ENCODE results near the gene PCNX1. TPM values are rescaled to one million over a fixed set of nuclear protein-coding genes. Genes with fewer than 3 reads are reported as not detected.

Gene PCNX1
- total and polyA plus RNA-seq, 2 of the 4 experiments (the other 2 are of a cell fraction) = 15.0 to 43.7 TPM

GRCh38 chr14:70889555-70889954, 17.7 kb upstream of the PCNX1 start:
- no CpG with 5 or more reads among the region's 5 CpGs for WGBS, 2 experiments (ENCODE audit: extremely low coverage in 2 of 2, insufficient read length in 1 of 2)
- H3K9me1 ChIP-seq (ENCODE audit: insufficient read depth, low read length) = no peaks in the 10 kb centered on the region
- H3K23ac ChIP-seq (ENCODE audit: low read depth, low read length) = no peak overlapping the region
- no peak overlapping the region for H3K56ac ChIP-seq (ENCODE audit: extremely low read depth, insufficient read depth, low read length)
- ChIA-PET CTCF (no interaction called here), POLR2A (ENCODE audit: unreplicated experiment) (no interaction called here)
- peak overlapping the region; percentile 26; the same call in 1 of the 2 replicates for H3K4ac ChIP-seq (ENCODE audit: low read depth, low read length)
- no peak overlapping the region for H2BK120ac ChIP-seq (ENCODE audit: low read depth, low read length)
- H2BK20ac ChIP-seq (ENCODE audit: low read depth, low read length) = no peak overlapping the region
- H2AFZ ChIP-seq (replicated peaks; ENCODE audit: low read length, poor library complexity) = no peak overlapping the region
- H2AK9ac ChIP-seq (replicated peaks; ENCODE audit: low read depth, low read length, poor library complexity) = no peak overlapping the region
- intact Hi-C loops (cut with micrococcal nuclease) = loop anchor here (5.0 kb wide), 1 partner anchor 177 kb away; no protein-coding TSS in a partner anchor
- no peak overlapping the region for H3K4me2 ChIP-seq (ENCODE audit: low read depth, low read length)
- no peaks in the 10 kb centered on the region for H3K9me3 ChIP-seq (ENCODE audit: control insufficient read depth, insufficient read depth, low read length)
- no peaks in the 10 kb centered on the region for H3K79me1 ChIP-seq (ENCODE audit: low read depth in 1 of 2, low read length in 2 of 2)
- no peak overlapping the region for H3K18ac ChIP-seq (ENCODE audit: low read depth, low read length)
- H4K20me1 ChIP-seq (ENCODE audit: insufficient read depth, low read length) = no peaks in the 10 kb centered on the region
- no peak for ATAC-seq (ENCODE audit: low read depth)
- no TSS peak for BruUV-seq (replicated peaks)
- TF ChIP-seq RCOR1 (IDR thresholded peaks at IDR 0.05; ENCODE audit: insufficient replicate concordance, low read length) = no peak
- TF ChIP-seq RFX5 (IDR thresholded peaks at IDR 0.05; ENCODE audit: low read depth, low read length) = no peak
- TF ChIP-seq CEBPB (IDR thresholded peaks at IDR 0.05; ENCODE audit: low read depth, low read length) = no peak
- TF ChIP-seq FOS (IDR thresholded peaks at IDR 0.05; ENCODE audit: low read depth, low read length) = no peak
- TF ChIP-seq MAZ (IDR thresholded peaks at IDR 0.05; ENCODE audit: borderline replicate concordance, low read depth, low read length) = no peak
- no peak for TF ChIP-seq BHLHE40 (IDR thresholded peaks at IDR 0.05; ENCODE audit: low read depth, low read length)
- no peak for TF ChIP-seq MAFK (IDR thresholded peaks at IDR 0.05; ENCODE audit: low read depth, low read length)
- no peak for TF ChIP-seq CHD1 (IDR thresholded peaks at IDR 0.05; ENCODE audit: low read depth, low read length)
- TF ChIP-seq NFE2L2 (IDR thresholded peaks at IDR 0.05; ENCODE audit: low read depth, low read length) = no peak
- no peak for TF ChIP-seq POLR2A (IDR thresholded peaks at IDR 0.05; ENCODE audit: low read depth, low read length)
- TF ChIP-seq USF2 (IDR thresholded peaks at IDR 0.05; ENCODE audit: low read depth, low read length) = no peak
- no peak for TF ChIP-seq ELK1 (IDR thresholded peaks at IDR 0.05; ENCODE audit: borderline replicate concordance, low read depth, low read length)
- no peak for TF ChIP-seq CTCF (conservative IDR thresholded peaks at IDR 0.05; ENCODE audit: low read depth, low read length)
- no peak for TF ChIP-seq RAD21 (IDR thresholded peaks at IDR 0.05; ENCODE audit: low read length)
- no peak for TF ChIP-seq SMC3 (IDR thresholded peaks at IDR 0.05; ENCODE audit: low read depth, low read length)
- no peak for TF ChIP-seq MXI1 (IDR thresholded peaks at IDR 0.05; ENCODE audit: borderline replicate concordance, low read depth, low read length)
- no peak overlapping the region for H3K27ac ChIP-seq (ENCODE audit: insufficient read depth, low read length)
- H3K27me3 ChIP-seq (ENCODE audit: control insufficient read depth, insufficient read depth, low read length) = no peaks in the 10 kb centered on the region
- no peaks in the 10 kb centered on the region for H3K36me3 ChIP-seq (ENCODE audit: control insufficient read depth, insufficient read depth, low read length)
- no peak for DNase-seq
- peaks cover 13% of the 10 kb centered on the region for H3K4me1 ChIP-seq (ENCODE audit: control insufficient read depth, insufficient read depth, low read length)
- peak overlapping the region; percentile 35; the same call in 1 of the 2 replicates for H2AK5ac ChIP-seq (ENCODE audit: low read depth, low read length)
- no peak overlapping the region for H3K9ac ChIP-seq (ENCODE audit: low read depth, low read length)
- no peak overlapping the region for H4K8ac ChIP-seq (ENCODE audit: low read depth in 2 of 2, low read length in 2 of 2)
- H4K91ac ChIP-seq (ENCODE audit: insufficient read depth, low read depth, low read length) = no peak overlapping the region; the same call in 1 of the 2 replicates
- H4K5ac ChIP-seq (ENCODE audit: low read depth, low read length) = no peak overlapping the region
- H2BK15ac ChIP-seq (ENCODE audit: low read depth, low read length) = no peak overlapping the region
- in situ Hi-C loops (cut with MboI; ENCODE audit: low sequenced_read_pairs) = no loop called here
- H3K14ac ChIP-seq (replicated peaks; ENCODE audit: low read depth, low read length) = no peak overlapping the region
- H2BK5ac ChIP-seq (ENCODE audit: low read depth, low read length, poor library complexity, severe bottlenecking) = no peak overlapping the region
- H3K4me3 ChIP-seq (ENCODE audit: insufficient read depth, low read depth, low read length) = no peak overlapping the region
- dilution Hi-C loops (cut with HindIII; ENCODE audit: low sequenced_read_pairs, unreplicated experiment) = no loop called here
